Transverse colon (tissue), 3 donors: Measurements from ENCODE around the gene DUSP3.
"Not testable (repeated sequence)": the region's sequence is repeated elsewhere in the genome, so short reads cannot be mapped to it uniquely, and the experiment has no call there.

Source experiments
- POLR2A ChIP-seq: fragments of 450-650 bp; IDR thresholded peaks from one replicate; pipeline ENCODE4 v1.6.1; 2016; ENCODE audit warnings: antibody characterized with exemption, mild to moderate bottlenecking, moderate library complexity
- TF ChIP-seq, protein P1 (sequence below), 5 experiments: fragments of 200-600 bp in 3 of 5; fragments of 450-650 bp in 2 of 5; sonication (generic) in 3 of 5; IDR thresholded peaks; 1 replicate in 2 of 5; 2 replicates in 3 of 5; pipeline ENCODE4 v1.5.1; 2016 to 2017; ENCODE audit warnings: antibody characterized with exemption in 5 of 5, inconsistent platforms in 3 of 5, mild to moderate bottlenecking in 2 of 5, moderate library complexity in 1 of 5

DNA sequence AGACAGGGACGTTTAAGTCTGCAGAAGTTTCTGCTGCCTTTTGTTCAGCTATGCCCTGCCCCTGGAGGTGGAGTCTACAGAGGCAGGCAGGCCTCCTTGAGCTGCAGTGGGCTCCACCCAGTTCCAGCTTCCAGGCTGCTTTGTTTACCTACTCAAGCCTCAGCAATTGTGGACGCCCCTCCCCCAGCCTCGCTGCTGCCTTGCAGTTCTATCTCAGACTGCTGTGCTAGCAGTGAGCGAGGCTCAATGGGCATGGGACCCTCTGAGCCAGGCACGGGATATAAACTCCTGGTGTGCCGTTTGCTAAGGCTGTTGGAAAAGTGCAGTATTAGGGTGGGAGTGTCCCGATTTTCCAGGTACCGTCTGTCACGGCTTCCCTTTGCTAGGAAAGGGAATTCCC is 19.2 kb upstream of the DUSP3 start:
- TF ChIP-seq, protein P1, sequence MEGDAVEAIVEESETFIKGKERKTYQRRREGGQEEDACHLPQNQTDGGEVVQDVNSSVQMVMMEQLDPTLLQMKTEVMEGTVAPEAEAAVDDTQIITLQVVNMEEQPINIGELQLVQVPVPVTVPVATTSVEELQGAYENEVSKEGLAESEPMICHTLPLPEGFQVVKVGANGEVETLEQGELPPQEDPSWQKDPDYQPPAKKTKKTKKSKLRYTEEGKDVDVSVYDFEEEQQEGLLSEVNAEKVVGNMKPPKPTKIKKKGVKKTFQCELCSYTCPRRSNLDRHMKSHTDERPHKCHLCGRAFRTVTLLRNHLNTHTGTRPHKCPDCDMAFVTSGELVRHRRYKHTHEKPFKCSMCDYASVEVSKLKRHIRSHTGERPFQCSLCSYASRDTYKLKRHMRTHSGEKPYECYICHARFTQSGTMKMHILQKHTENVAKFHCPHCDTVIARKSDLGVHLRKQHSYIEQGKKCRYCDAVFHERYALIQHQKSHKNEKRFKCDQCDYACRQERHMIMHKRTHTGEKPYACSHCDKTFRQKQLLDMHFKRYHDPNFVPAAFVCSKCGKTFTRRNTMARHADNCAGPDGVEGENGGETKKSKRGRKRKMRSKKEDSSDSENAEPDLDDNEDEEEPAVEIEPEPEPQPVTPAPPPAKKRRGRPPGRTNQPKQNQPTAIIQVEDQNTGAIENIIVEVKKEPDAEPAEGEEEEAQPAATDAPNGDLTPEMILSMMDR (IDR thresholded peaks at IDR 0.05), result not testable (repeated sequence)
- not testable (repeated sequence) for TF ChIP-seq POLR2A
